Spinal cord (tissue), 10 donors: ENCODE data around the gene FAM240A. TPM values are rescaled to one million over a fixed set of nuclear protein-coding genes. Genes with fewer than 3 reads are reported as not detected.

Experiments
- DNase-seq, 6 donors: peaks; one replicate each; pipeline versions ENCODE4 v3.0.0 to v3.0.0-alpha.2; 2013 to 2015; ENCODE audit warnings: low spot score in 6 of 6, low read depth in 4 of 6
- H3K27ac ChIP-seq: one replicate; pipeline ENCODE4 v1.5.1; 2013; ENCODE audit warnings: low read depth, low read length, control low read depth
- H3K27me3 ChIP-seq: one replicate; pipeline ENCODE4 v1.6.1; 2013; ENCODE audit warnings: low read length; ENCODE audit not compliant: control insufficient read depth, insufficient read depth
- H3K36me3 ChIP-seq: one replicate; pipeline ENCODE4 v1.6.1; 2013; ENCODE audit warnings: low read length; ENCODE audit not compliant: control insufficient read depth, insufficient read depth
- H3K4me1 ChIP-seq: one replicate; pipeline ENCODE4 v1.6.1; 2013; ENCODE audit warnings: low read length; ENCODE audit not compliant: control insufficient read depth, insufficient read depth
- H3K4me3 ChIP-seq: one replicate; pipeline ENCODE4 v1.5.1; 2013; ENCODE audit warnings: low read depth, low read length, control low read depth
- H3K9me3 ChIP-seq: one replicate; pipeline ENCODE4 v1.6.1; 2013; ENCODE audit warnings: low read length; ENCODE audit not compliant: control insufficient read depth, insufficient read depth
- WGBS: methylation state at CpG from one replicate; pipeline ENCODE4 v1.1.5; 2013; ENCODE audit warnings: missing lambda C conversion rate; ENCODE audit not compliant: insufficient coverage; 5-methylcytosine and 5-hydroxymethylcytosine counted together
- polyA plus RNA-seq, 2 donors: library from polyadenylated mRNA; unstranded; fragments of 120-200 nt; gene quantifications; one replicate each; pipeline ENCODE4 v1.2.1, GENCODE V29; 2013; ENCODE audit not compliant: insufficient read length in 2 of 2
- total RNA-seq, 2 donors: library from RNA; depleted of rRNA in 1 of 2; stranded (reverse); fragments of 120-200 nt in 1 of 2; fragments of >200 nt in 1 of 2; gene quantifications; one replicate each; pipeline versions ENCODE4 v1.2.3 to v1.2.4, GENCODE V29; 2013 to 2014
- donor health status: healthy.

Gene FAM240A
- total and polyA plus RNA-seq, 4 donors, result not detected

- H3K27ac ChIP-seq, result no peak overlapping the region
- no peaks in the 10 kb centered on the region for H3K36me3 ChIP-seq
- 75% methylated on average over 2 of the region's 8 CpGs for WGBS
- no peaks in the 10 kb centered on the region for H3K9me3 ChIP-seq
- H3K4me3 ChIP-seq, result no peak overlapping the region
- DNase-seq, result no peak
- peaks cover 5% of the 10 kb centered on the region for H3K27me3 ChIP-seq
- H3K4me1 ChIP-seq, result peaks cover 4% of the 10 kb centered on the region
Observed at GRCh38 chr3:46619845-46620778, 7.8 kb downstream of the FAM240A start.

GRCh38 chr3:46624533-46624932 is 12.2 kb downstream of the FAM240A start:
- Histone ChIP-seq H3K36me3 (no peaks in the 10 kb centered on the region), H3K9me3 (no peaks in the 10 kb centered on the region), H3K27me3 (peaks cover 2% of the 10 kb centered on the region), H3K4me3 (no peak overlapping the region), H3K27ac (no peak overlapping the region), H3K4me1 (peaks cover 12% of the 10 kb centered on the region)
- no CpG with 5 or more reads among the region's 2 CpGs for WGBS
- DNase-seq, result no peak

GRCh38 chr3:46624975-46625490 is 12.7 kb downstream of the FAM240A start:
- no peak overlapping the region for H3K4me3 ChIP-seq
- WGBS, result 81% methylated on average over 3 of the region's 3 CpGs

GRCh38 chr3:46626039-46626438 is 13.7 kb downstream of the FAM240A start:
- H3K9me3 ChIP-seq, result no peaks in the 10 kb centered on the region
- H3K27me3 ChIP-seq, result no peaks in the 10 kb centered on the region
- peaks cover 23% of the 10 kb centered on the region for H3K4me1 ChIP-seq
- H3K4me3 ChIP-seq, result no peak overlapping the region
- no CpG with 5 or more reads among the region's 4 CpGs for WGBS
- H3K27ac ChIP-seq, result no peak overlapping the region
- no peaks in the 10 kb centered on the region for H3K36me3 ChIP-seq
- peak in 1 of 6 donors; percentile 34 for DNase-seq

More at GRCh38 chr3:46624975-46625490, 12.7 kb downstream of the FAM240A start:
- Histone ChIP-seq H3K27ac (no peak overlapping the region), H3K36me3 (no peaks in the 10 kb centered on the region), H3K4me1 (peaks cover 17% of the 10 kb centered on the region), H3K27me3 (peaks cover under 1% of the 10 kb centered on the region), H3K9me3 (no peaks in the 10 kb centered on the region)
- DNase-seq, result no peak

- no peak overlapping the region for H3K27ac ChIP-seq
- H3K4me1 ChIP-seq, result peaks cover 23% of the 10 kb centered on the region
- no peak for DNase-seq
- H3K9me3 ChIP-seq, result no peaks in the 10 kb centered on the region
- no peaks in the 10 kb centered on the region for H3K27me3 ChIP-seq
- H3K4me3 ChIP-seq, result no peak overlapping the region
- WGBS, result no CpG with 5 or more reads among the region's 1 CpG
- H3K36me3 ChIP-seq, result no peaks in the 10 kb centered on the region
Observed at GRCh38 chr3:46627078-46627477, 14.8 kb downstream of the FAM240A start.

GRCh38 chr3:46628901-46629369 is 16.6 kb downstream of the FAM240A start:
- H3K4me1 ChIP-seq, result peaks cover 23% of the 10 kb centered on the region
- DNase-seq, result peak in 4 of 6 donors; percentile 22 to 76 (median 44)
- 49% methylated on average over 6 of the region's 10 CpGs for WGBS

GRCh38 chr3:46629551-46630517 is 17.5 kb downstream of the FAM240A start:
- Histone ChIP-seq H3K4me3 (peak overlapping the region; percentile 21), H3K27me3 (no peaks in the 10 kb centered on the region), H3K27ac (peak overlapping the region; percentile 68), H3K4me1 (peaks cover 24% of the 10 kb centered on the region), H3K36me3 (no peaks in the 10 kb centered on the region), H3K9me3 (no peaks in the 10 kb centered on the region)
- 21% methylated on average over 35 of the region's 36 CpGs for WGBS
- peak in 4 of 6 donors; percentile 31 to 88 (median 62) for DNase-seq

More at GRCh38 chr3:46628901-46629369, 16.6 kb downstream of the FAM240A start:
- no peaks in the 10 kb centered on the region for H3K27me3 ChIP-seq
- peak overlapping the region; percentile 68 for H3K27ac ChIP-seq
- H3K36me3 ChIP-seq, result no peaks in the 10 kb centered on the region
- no peaks in the 10 kb centered on the region for H3K9me3 ChIP-seq
- no peak overlapping the region for H3K4me3 ChIP-seq

GRCh38 chr3:46632792-46633191 is 20.5 kb downstream of the FAM240A start:
- no CpG with 5 or more reads among the region's 1 CpG for WGBS
- DNase-seq, result no peak
- Histone ChIP-seq H3K4me3 (no peak overlapping the region), H3K9me3 (no peaks in the 10 kb centered on the region), H3K4me1 (peaks cover 26% of the 10 kb centered on the region), H3K27ac (no peak overlapping the region), H3K36me3 (no peaks in the 10 kb centered on the region), H3K27me3 (no peaks in the 10 kb centered on the region)

- 79% methylated on average over 2 of the region's 3 CpGs for whole genome bisulfite sequencing
- H3K4me1 ChIP-seq, result peaks cover 10% of the 10 kb centered on the region
- no peak overlapping the region for H3K4me3 ChIP-seq
- no peaks in the 10 kb centered on the region for H3K27me3 ChIP-seq
- H3K9me3 ChIP-seq, result no peaks in the 10 kb centered on the region
- H3K27ac ChIP-seq, result no peak overlapping the region
- no peaks in the 10 kb centered on the region for H3K36me3 ChIP-seq
- no peak for DNase-seq
Observed at GRCh38 chr3:46634856-46635255, 22.5 kb downstream of the FAM240A start.
